Measurements from ENCODE around the gene KRTAP9-9. TPM values are rescaled to one million over a fixed set of nuclear protein-coding genes. Genes with fewer than 3 reads are reported as not detected.

KRTAP9-9 gene
- total RNA-seq, 1 experiment from 2014 or later = not detected

DNA sequence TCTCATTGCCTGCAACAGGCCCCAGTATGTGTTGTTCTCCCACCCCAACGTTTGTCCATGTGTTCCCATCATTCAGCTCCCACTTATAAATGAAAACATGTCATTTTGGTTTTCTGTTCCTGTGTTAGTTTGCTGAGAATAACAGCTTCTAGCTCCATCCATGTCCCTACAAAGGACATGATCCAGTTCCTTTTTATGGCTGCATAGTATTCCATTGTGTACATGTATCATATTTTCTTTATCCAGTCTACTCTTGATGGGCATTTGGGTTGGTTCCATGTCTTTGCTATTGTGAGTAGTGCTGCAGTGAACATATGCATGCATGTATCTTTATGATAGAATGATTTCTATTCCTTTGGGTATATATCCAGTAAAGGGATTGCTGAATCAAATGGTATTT, 39.5 kb upstream of the KRTAP9-9 start:
- Histone ChIP-seq H3K23me2 (ENCODE audit: insufficient read length, low read depth, low read length, poor library complexity, severe bottlenecking) (no peaks in the 10 kb centered on the region), H3K27me3 (ENCODE audit: insufficient read depth, low read length) (no peaks in the 10 kb centered on the region), H3K9me3 (ENCODE audit: control insufficient read depth, low read depth, low read length) (no peaks in the 10 kb centered on the region), H3K56ac (ENCODE audit: insufficient read length, low read depth, low read length) (no peak overlapping the region), H2AFZ (ENCODE audit: low read length) (no peak overlapping the region), H3K79me1 (ENCODE audit: insufficient read depth, low read depth, low read length, poor library complexity, severe bottlenecking) (no peaks in the 10 kb centered on the region), H3K27ac (ENCODE audit: insufficient read length, low read depth, low read length) (no peak overlapping the region), H3K79me2 (ENCODE audit: insufficient read depth, low read length) (no peaks in the 10 kb centered on the region), H4K91ac (ENCODE audit: insufficient read length, low read depth, low read length) (no peak overlapping the region), H2AK5ac (ENCODE audit: insufficient read length, low read length) (no peak overlapping the region), H2BK20ac (ENCODE audit: low read depth, low read length, poor library complexity, severe bottlenecking) (no peak overlapping the region), H2BK5ac (ENCODE audit: insufficient read length, low read length) (no peak overlapping the region), H4K5ac (ENCODE audit: insufficient read length, low read depth, low read length) (no peak overlapping the region), H3K4me1 (ENCODE audit: insufficient read depth, low read length) (no peaks in the 10 kb centered on the region), H2BK12ac (ENCODE audit: insufficient read length, low read depth, low read length) (no peak overlapping the region), H2BK120ac (ENCODE audit: low read depth, low read length, poor library complexity, severe bottlenecking) (no peak overlapping the region), H3K23ac (ENCODE audit: insufficient read length, low read depth, low read length) (no peak overlapping the region), H3K4ac (ENCODE audit: low read depth, low read length) (no peak overlapping the region), H3K18ac (ENCODE audit: insufficient read length, low read depth, low read length) (no peak overlapping the region), H3K14ac (ENCODE audit: insufficient read depth, low read length) (no peak overlapping the region), H3T11ph (ENCODE audit: low read length) (no peak overlapping the region), H3K9ac (ENCODE audit: extremely low read depth, insufficient read length, low read length) (no peak overlapping the region), H4K20me1 (ENCODE audit: control insufficient read depth, insufficient read depth, insufficient read length) (no peaks in the 10 kb centered on the region), H2BK15ac (ENCODE audit: low read depth, low read length) (no peak overlapping the region), H4K8ac (replicated peaks; ENCODE audit: insufficient read length, low read depth, low read length) (no peak overlapping the region), H3K4me2 (ENCODE audit: insufficient read depth, insufficient read length, low read length) (no peak overlapping the region)
- no CpG with 5 or more reads among the region's 1 CpG for WGBS (ENCODE audit: extremely low coverage, insufficient read length, low lambda C conversion rate)
- TF ChIP-seq, protein P1, sequence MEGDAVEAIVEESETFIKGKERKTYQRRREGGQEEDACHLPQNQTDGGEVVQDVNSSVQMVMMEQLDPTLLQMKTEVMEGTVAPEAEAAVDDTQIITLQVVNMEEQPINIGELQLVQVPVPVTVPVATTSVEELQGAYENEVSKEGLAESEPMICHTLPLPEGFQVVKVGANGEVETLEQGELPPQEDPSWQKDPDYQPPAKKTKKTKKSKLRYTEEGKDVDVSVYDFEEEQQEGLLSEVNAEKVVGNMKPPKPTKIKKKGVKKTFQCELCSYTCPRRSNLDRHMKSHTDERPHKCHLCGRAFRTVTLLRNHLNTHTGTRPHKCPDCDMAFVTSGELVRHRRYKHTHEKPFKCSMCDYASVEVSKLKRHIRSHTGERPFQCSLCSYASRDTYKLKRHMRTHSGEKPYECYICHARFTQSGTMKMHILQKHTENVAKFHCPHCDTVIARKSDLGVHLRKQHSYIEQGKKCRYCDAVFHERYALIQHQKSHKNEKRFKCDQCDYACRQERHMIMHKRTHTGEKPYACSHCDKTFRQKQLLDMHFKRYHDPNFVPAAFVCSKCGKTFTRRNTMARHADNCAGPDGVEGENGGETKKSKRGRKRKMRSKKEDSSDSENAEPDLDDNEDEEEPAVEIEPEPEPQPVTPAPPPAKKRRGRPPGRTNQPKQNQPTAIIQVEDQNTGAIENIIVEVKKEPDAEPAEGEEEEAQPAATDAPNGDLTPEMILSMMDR (conservative IDR thresholded peaks at IDR 0.05) = no peak
- Mint-ChIP-seq H3K27ac (no peak overlapping the region), H3K27me3 (ENCODE audit: low read depth) (peaks cover 3% of the 10 kb centered on the region; the same call in 1 of the 2 replicates), H3K4me1 (peaks cover 0 to 2% of the 10 kb centered on the region in 2 experiments; a peak in 1 of 4 replicates), H3K36me3 (ENCODE audit: insufficient read depth in 1 of 3, low read depth in 3 of 3) (no peaks in the 10 kb centered on the region; a peak in 1 of 7 replicates), H3K4me3 (no peak overlapping the region), H3K9me3 (peaks cover 3 to 4% of the 10 kb centered on the region in 2 experiments; a peak in 2 of 5 replicates)
- no peak for DNase-seq
